PC-3 (cell line): Measurements from ENCODE around the gene PGAP6. TPM values are rescaled to one million over a fixed set of nuclear protein-coding genes. Genes with fewer than 3 reads are reported as not detected.

Experiments used
- ATAC-seq: fragments of 200-7000 bp; cut with Tn5 transposase; 2 replicates; pipeline ENCODE4 v1.9.1; 2020; ENCODE audit warnings: mild to moderate bottlenecking, moderate library complexity
- BruUV-seq: library from RNA; stranded (reverse); fragments of 400-500 nt; replicated peaks from 2 replicates; lab custom pipeline; 2021; lab: Mats Ljungman, UMichigan
- CTCF ChIA-PET: fragments of 300-600 bp; sonication (Branson Sonifier 250); formaldehyde crosslinking; loops from one replicate; lab custom pipeline; 2022; ENCODE audit warnings: antibody characterized with exemption; lab: Charles Lee
- POLR2A ChIA-PET: fragments of 300-600 bp; sonication (Branson Sonifier 250); formaldehyde crosslinking; loops from one replicate; lab custom pipeline; 2022; ENCODE audit warnings: antibody characterized with exemption; ENCODE audit not compliant: unreplicated experiment; lab: Charles Lee
- DNase-seq: peaks from one replicate; pipeline ENCODE4 v3.0.0-alpha.2; 2015
- H2AFZ ChIP-seq: fragments of 300-600 bp; sonication (generic); 2 replicates; pipeline ENCODE4 v1.6.0; 2016; ENCODE audit warnings: antibody characterized with exemption, low read length
- H3F3A ChIP-seq: fragments of 300-600 bp; sonication (generic); one replicate; pipeline ENCODE4 v1.6.0; 2017; ENCODE audit warnings: antibody characterized with exemption, low read length, control low read depth, mild to moderate bottlenecking; ENCODE audit not compliant: unreplicated experiment
- H3K27ac ChIP-seq: fragments of 300-600 bp; sonication (generic); 2 replicates; pipeline ENCODE4 v1.5.1; 2016; ENCODE audit warnings: mild to moderate bottlenecking, low read length
- H3K27me3 ChIP-seq: fragments of 300-600 bp; sonication (generic); 2 replicates; pipeline ENCODE4 v1.6.1; 2016; ENCODE audit warnings: low read length, mixed read lengths
- H3K36me3 ChIP-seq: fragments of 300-600 bp; sonication (generic); 2 replicates; pipeline ENCODE4 v1.6.1; 2016; ENCODE audit warnings: low read depth, mixed run types, low read length, mixed read lengths
- H3K4me1 ChIP-seq: fragments of 300-600 bp; sonication (generic); 2 replicates; pipeline ENCODE4 v1.5.1; 2016; ENCODE audit warnings: low read length; ENCODE audit not compliant: insufficient read depth
- H3K4me2 ChIP-seq: fragments of 300-600 bp; sonication (generic); 2 replicates; pipeline ENCODE4 v1.6.0; 2016; ENCODE audit warnings: low read length
- H3K4me3 ChIP-seq: fragments of 300-600 bp; sonication (generic); 2 replicates; pipeline ENCODE4 v1.5.1; 2016; ENCODE audit warnings: mild to moderate bottlenecking, low read length, mixed read lengths
- H3K79me2 ChIP-seq: fragments of 300-600 bp; sonication (generic); 2 replicates; pipeline ENCODE4 v1.6.1; 2017; ENCODE audit warnings: low read length, mixed read lengths
- H3K9ac ChIP-seq: fragments of 300-600 bp; sonication (generic); 2 replicates; pipeline ENCODE4 v1.6.0; 2016; ENCODE audit warnings: mild to moderate bottlenecking, low read length
- H3K9me2 ChIP-seq: fragments of 300-600 bp; sonication (generic); replicated peaks from 2 replicates; pipeline ENCODE4 v1.6.1; 2016; ENCODE audit warnings: mixed run types, low read length, mixed read lengths
- H3K9me3 ChIP-seq: fragments of 300-600 bp; sonication (generic); 2 replicates; pipeline ENCODE4 v1.6.1; 2016; ENCODE audit warnings: low read length, mixed read lengths
- H4K20me1 ChIP-seq: fragments of 300-600 bp; sonication (generic); 2 replicates; pipeline ENCODE4 v1.6.1; 2016; ENCODE audit warnings: low read length, mixed read lengths
- EZH2 ChIP-seq: fragments of 300-600 bp; sonication (generic); IDR thresholded peaks from one replicate; pipeline ENCODE4 v1.6.1; 2017; ENCODE audit warnings: antibody characterized with exemption, mild to moderate bottlenecking, low read length; ENCODE audit not compliant: unreplicated experiment
- EZH2phosphoT487 ChIP-seq: fragments of 300-600 bp; sonication (generic); IDR thresholded peaks from 2 replicates; pipeline ENCODE4 v1.6.1; 2018; ENCODE audit warnings: mild to moderate bottlenecking, antibody characterized with exemption, low read length, borderline replicate concordance
- intact Hi-C: fragments of 100-400 bp; cut with micrococcal nuclease; formaldehyde crosslinking; loops from 2 replicates; pipeline ENCODE4 v1.9.0; 2023
- total RNA-seq: library from RNA; depleted of rRNA; stranded (reverse); fragments of >200 nt; gene quantifications from 2 replicates; pipeline ENCODE4 v1.2.3, GENCODE V29; 2014
- TF ChIP-seq, protein P1 (sequence below): fragments of 300-600 bp; sonication (generic); conservative IDR thresholded peaks from 2 replicates; pipeline ENCODE4 v1.5.1; 2017; ENCODE audit warnings: antibody characterized with exemption, low read depth, mild to moderate bottlenecking, low read length

The PGAP6 gene
- total RNA-seq, 1 experiment from 2014 or later: 40.8 TPM

GRCh38 chr16:377419-377951 is 4.3 kb downstream of the PGAP6 start:
- ATAC-seq (no peak), DNase-seq (no peak)
- BruUV-seq: no TSS peak
- ChIA-PET POLR2A (no interaction called here), CTCF (no interaction called here)
- Histone ChIP-seq H3K4me2 (no peak overlapping the region), H3K9me2 (no peaks in the 10 kb centered on the region), H3K4me1 (no peaks in the 10 kb centered on the region), H3K4me3 (no peak overlapping the region), H3K27me3 (no peaks in the 10 kb centered on the region), H3K9me3 (no peaks in the 10 kb centered on the region), H4K20me1 (no peaks in the 10 kb centered on the region), H3F3A (no peaks in the 10 kb centered on the region), H3K36me3 (no peaks in the 10 kb centered on the region), H3K9ac (no peak overlapping the region), H3K27ac (no peak overlapping the region), H3K79me2 (peaks cover 22% of the 10 kb centered on the region), H2AFZ (no peak overlapping the region)
- TF ChIP-seq EZH2 (no peak), EZH2phosphoT487 (no peak)
- TF ChIP-seq, protein P1, sequence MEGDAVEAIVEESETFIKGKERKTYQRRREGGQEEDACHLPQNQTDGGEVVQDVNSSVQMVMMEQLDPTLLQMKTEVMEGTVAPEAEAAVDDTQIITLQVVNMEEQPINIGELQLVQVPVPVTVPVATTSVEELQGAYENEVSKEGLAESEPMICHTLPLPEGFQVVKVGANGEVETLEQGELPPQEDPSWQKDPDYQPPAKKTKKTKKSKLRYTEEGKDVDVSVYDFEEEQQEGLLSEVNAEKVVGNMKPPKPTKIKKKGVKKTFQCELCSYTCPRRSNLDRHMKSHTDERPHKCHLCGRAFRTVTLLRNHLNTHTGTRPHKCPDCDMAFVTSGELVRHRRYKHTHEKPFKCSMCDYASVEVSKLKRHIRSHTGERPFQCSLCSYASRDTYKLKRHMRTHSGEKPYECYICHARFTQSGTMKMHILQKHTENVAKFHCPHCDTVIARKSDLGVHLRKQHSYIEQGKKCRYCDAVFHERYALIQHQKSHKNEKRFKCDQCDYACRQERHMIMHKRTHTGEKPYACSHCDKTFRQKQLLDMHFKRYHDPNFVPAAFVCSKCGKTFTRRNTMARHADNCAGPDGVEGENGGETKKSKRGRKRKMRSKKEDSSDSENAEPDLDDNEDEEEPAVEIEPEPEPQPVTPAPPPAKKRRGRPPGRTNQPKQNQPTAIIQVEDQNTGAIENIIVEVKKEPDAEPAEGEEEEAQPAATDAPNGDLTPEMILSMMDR: no peak
- intact Hi-C loops: no loop called here

DNA sequence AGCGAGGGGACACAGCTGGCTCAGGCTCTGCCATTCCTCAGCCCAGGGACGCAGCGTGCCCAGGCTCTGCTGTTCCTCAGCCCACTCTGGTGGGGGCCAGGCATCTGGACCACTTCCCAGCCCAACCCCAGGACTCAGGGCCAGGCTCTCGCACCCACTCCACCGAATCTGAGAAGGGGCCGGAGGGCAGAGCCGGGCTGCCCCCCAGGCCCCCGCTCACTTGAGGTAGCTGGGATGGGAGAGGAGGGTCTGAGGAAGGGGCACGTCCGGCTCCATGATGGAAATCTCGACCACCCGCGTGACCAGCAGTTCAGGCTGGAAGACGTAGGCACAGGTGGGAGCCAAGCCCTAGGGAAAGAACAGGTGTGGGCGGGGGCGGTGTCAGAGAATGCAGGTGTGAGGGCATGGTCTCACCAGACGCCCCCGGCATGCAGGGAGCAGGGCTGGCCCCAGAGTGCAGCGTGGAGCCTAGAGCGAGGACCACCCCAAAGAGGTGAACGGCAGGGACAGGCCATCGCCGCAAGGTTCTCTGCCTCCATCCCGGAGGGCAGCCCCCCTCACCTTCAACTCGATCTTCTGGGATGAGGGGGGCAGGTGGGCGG is 4.9 kb downstream of the PGAP6 start:
- ChIA-PET CTCF (no interaction called here), POLR2A (no interaction called here)
- intact Hi-C loops: no loop called here
- DNase-seq (no peak), ATAC-seq (no peak)
- no peak overlapping the region for H3K4me2 ChIP-seq
- H3K79me2 ChIP-seq: peaks cover 22% of the 10 kb centered on the region
- BruUV-seq: no TSS peak
- no peak overlapping the region for H2AFZ ChIP-seq
- TF ChIP-seq EZH2: no peak
- no peak for TF ChIP-seq EZH2phosphoT487
- TF ChIP-seq, protein P1: no peak
- no peaks in the 10 kb centered on the region for H3K4me1 ChIP-seq
- no peaks in the 10 kb centered on the region for H3K27me3 ChIP-seq
- H3K4me3 ChIP-seq: no peak overlapping the region
- no peaks in the 10 kb centered on the region for H4K20me1 ChIP-seq
- no peaks in the 10 kb centered on the region for H3K36me3 ChIP-seq
- H3K27ac ChIP-seq: no peak overlapping the region
- no peaks in the 10 kb centered on the region for H3F3A ChIP-seq
- no peaks in the 10 kb centered on the region for H3K9me3 ChIP-seq
- no peak overlapping the region for H3K9ac ChIP-seq
- H3K9me2 ChIP-seq: no peaks in the 10 kb centered on the region
